Glomerular endothelial cell (primary cell): Measurements from ENCODE around the gene C18orf32. TPM values are rescaled to one million over a fixed set of nuclear protein-coding genes. Genes with fewer than 3 reads are reported as not detected.

Source experiments
- total RNA-seq: library from RNA; depleted of rRNA; stranded (reverse); fragments of >200 nt; gene quantifications from 2 replicates; pipeline ENCODE4 v1.2.3, GENCODE V29; 2015

Gene C18orf32
- total RNA-seq, 1 donor from 2014 or later, result 41.0 TPM

Other genes with a start within 250 kb of the C18orf32 start
- 47.0 and 106 TPM in 2 replicates for gene DYM, start 26.6 kb downstream of the C18orf32 start, total RNA-seq
- 1,167 and 1,711 TPM in 2 replicates for gene RPL17, start 5.2 kb upstream of the C18orf32 start, total RNA-seq
- 123 and 185 TPM in 2 replicates for gene LIPG, start 74.8 kb upstream of the C18orf32 start, total RNA-seq